ENCODE data around the gene WIPF1.
"Not testable (repeated sequence)": the region's sequence is repeated elsewhere in the genome, so short reads cannot be mapped to it uniquely, and the experiment has no call there.

Gene WIPF1

DNA sequence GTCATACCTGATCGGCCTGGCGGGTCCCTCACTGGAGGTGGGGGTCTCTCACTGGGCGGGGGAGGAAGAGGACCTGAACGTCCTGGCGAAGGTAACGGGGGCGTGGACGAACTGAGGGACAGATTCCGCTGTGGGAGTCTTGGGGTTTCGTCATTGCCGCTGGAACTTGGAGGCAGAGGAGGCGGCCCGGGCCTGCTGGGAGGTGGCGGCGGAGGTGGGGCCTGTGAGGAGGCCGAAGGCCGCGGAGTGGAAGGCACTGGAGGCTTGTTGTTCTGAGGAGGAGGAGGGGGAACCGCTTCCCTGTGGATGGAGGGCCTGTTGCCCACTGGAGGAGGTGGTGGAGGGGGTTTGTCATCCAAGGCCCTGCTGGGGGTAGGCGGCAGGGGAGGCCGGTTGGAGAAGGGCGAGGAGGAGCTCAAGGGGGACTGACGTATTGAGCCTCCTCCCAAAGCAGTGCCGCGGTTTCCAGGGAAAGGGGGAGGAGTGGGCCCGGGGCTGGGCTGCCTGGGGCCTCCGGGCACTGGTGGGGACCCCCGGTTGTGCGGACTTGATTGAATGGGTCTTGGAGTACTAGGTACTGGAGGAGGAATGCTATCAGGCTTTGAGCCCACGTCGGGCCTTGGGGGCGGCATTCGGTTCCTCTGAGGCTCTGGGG, 25.8 kb downstream of the WIPF1 start:
- no peak for DNase-seq (ENCODE audit: low read depth)

DNA sequence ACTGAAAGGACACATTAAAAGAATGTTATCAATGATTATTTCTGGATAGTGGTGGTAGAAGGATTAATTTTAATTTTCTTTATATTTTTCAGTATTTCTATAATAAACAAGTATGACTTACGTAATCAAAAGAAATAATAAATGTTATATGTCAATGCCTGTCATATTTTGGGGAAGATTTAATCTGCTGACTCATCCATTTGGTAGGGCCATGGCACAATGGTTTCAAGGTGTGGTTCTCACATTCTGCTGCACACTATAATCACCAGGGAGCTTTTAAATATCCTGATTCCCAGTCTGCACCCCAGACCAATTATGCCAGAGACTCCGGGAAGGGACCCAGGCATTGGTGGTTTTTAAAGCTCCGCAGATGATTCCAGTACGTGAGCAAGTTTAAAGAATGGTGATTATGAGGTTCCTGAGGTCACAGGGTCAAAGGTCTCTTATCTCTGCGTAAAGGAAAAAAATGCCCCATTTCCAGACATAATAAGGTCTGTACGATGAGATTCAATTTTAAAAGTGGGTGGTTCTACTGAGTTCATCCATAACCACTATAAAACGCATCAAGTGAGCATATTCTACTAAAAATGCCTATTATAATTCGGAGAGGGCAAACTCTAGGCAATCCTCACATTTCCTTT, 27.2 kb downstream of the WIPF1 start:
- no peak for DNase-seq (ENCODE audit: low read depth)

DNA sequence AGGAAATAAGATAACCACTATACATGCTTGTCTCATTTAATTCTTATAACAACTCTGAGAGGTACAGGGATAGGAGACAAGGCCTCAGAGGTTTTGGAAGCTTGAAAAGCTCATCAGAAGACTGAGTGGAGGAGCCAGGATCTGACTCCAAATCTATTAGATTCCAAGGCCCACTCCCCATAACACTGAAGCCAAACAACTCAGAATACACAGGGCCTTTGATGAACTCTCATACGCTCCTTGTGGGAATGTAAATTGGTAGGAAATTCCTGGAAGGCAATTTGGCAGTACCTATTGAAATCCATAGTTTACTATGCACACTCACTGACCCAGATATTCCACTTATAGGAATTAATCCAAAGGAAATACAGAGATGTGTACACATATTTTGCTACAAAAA, 27.9 kb downstream of the WIPF1 start:
- DNase-seq (ENCODE audit: low read depth) = no peak

DNA sequence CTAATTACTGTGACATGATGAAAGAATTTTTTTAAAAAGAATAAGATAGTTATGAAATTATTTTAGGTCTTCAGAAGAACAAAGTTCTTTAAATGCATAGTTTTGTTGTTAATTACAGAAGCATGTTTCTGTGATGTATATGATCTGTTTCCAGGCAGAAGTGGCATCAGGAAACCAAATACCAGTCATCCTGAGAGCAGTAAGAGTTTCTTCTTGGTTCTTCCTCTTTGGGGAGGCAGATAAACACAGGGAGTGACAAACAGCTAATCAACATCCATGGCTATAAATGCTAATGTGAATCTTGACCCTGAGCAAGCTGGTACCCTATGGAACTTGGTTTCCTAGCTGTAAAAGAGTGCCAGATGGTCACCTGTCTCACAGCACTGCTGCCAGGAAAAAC, 29.2 kb downstream of the WIPF1 start:
- no peak for DNase-seq (ENCODE audit: low read depth)

DNA sequence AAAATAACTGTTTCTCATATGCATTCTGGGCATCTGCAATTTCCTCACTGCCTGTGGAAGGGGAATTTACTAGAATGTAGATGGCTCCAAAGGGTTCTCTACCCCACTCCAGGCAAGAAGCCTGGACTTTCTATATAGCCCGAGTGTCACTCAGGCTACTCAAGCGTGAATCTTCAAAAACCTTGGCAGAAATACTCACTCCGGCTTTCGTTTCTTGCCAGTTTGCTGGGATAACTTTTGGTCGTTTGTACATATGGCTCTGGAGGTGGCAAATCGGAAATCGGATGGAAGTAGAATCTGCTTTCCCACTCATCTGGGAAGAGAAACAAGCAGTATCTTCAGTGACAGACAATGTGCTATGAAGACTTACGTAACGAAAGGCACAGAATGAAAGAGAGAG, 30.7 kb downstream of the WIPF1 start:
- DNase-seq (ENCODE audit: low read depth) = no peak

DNA sequence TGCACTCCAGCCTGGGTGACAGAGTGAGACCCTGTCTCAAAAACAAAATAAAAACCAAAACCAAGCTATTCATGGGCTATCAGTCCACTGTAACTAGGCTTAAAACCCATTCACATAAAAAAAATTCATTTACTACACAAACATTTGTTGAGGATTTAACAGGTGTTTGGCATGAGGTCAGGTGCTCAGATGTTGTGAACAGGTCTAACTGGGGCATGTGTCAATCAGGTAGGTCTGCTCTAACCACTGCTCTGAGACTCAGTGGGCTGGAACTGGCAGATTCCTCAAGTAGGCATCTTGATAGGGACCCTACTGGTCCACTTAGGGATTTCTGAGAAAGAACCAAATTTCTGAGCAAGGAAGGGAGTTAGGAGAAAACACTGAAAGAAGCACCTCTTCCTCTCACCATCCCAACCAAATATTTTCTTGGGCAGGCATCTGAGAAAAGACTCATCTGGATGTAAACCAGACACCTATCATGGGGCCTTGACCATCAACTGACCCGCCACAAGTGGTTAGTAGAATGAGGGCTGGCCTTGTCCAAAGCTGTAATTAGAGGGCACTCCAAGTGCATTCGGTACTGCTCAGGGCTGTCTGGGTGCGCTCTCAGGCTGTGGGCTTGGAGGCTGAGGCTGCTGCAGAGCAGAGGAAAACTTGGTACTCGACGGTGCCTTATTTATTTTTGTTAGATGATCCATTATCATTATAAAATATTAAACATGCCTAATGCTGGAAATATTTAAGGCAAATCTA, 33.9 kb downstream of the WIPF1 start:
- no peak for DNase-seq (ENCODE audit: low read depth)

DNA sequence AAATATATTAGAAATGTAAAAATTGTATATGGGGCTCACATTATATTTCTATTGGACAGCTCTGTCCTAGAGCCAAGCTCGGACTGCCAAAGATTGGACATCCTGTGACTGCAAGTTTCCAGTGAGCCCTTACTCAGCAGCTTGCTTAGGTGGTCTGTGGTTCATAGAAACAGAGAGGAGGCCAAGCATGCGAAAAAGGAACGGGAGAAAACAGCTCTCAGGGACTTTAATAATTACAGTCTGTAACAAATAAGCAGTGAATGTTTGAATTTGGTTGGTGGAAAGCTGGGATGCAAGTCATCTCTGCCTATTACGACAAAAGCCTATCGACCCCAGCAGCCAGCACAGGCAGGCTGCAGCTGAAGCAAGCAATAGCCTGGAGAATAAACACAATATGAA, 35.6 kb downstream of the WIPF1 start:
- DNase-seq (ENCODE audit: low read depth) = no peak

DNA sequence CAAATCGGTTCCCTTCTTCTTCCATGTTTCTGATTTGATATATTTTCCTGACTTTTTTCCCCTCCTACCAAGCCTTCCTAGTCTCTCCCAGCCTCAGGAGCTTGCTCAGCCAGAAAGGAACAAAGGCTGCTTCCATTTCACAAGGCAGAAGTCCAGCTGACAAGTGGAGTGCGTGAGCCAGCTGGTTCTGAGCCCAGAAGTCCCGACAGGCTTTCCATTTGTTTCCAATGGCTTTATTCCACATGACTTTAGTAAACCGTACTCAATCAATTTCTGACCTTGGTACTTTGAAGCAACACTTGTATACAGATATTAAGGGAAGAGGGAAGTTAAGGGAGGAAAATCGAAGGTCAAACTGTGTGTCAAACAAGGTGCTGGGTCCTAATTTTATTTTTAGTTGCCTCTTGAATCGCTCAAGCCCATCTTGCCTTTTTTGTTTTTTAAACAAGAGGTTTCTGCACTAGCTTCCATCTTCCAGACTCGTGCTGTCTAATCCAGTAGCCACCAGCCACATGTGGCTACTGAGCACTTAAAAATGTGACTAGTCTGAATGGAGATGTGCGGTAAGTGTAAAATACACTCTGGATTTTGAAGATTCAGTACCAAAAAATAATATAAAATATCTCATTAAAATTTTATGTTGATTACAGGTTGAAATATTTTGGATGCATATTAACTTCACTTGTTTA, 36.2 kb downstream of the WIPF1 start:
- DNase-seq (ENCODE audit: low read depth) = no peak

DNA sequence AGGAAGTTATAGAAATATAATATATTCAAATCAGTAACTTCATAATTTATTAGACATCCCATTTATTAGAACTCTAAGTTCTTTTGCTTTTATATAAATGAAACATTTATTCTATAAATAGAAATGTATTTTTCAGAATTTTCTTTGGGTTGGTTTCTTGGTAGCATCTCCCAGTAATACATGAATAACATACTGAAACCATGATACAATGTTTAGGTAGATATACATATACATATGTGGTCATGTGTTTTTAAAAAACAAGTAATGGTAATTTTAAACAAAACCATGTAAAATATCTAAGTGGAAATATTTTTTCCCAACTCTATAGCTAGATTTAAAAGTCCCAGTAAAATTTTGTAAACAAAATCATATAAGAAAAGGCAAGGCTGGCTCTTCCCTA, 36.9 kb downstream of the WIPF1 start:
- no peak for DNase-seq (ENCODE audit: low read depth)

DNA sequence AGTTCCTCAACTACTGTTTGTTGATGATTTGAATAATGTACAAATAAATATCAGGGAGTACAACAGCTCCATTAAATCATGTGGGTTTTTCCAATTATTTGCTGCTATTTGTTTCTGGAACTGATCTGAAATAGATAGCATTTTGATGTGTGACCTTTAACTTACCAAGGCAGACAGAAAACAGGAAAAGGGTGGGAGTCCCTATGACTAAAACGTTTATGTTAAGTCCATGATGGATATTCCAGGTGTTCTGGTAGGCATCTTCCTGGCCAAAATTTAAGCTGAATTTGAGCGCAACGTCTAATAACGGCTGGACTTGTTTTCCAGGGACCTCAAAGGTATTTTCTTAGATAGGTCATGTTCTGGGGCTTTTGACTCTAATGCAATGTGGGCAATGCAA, 41.6 kb downstream of the WIPF1 start:
- no peak for DNase-seq (ENCODE audit: low read depth)

DNA sequence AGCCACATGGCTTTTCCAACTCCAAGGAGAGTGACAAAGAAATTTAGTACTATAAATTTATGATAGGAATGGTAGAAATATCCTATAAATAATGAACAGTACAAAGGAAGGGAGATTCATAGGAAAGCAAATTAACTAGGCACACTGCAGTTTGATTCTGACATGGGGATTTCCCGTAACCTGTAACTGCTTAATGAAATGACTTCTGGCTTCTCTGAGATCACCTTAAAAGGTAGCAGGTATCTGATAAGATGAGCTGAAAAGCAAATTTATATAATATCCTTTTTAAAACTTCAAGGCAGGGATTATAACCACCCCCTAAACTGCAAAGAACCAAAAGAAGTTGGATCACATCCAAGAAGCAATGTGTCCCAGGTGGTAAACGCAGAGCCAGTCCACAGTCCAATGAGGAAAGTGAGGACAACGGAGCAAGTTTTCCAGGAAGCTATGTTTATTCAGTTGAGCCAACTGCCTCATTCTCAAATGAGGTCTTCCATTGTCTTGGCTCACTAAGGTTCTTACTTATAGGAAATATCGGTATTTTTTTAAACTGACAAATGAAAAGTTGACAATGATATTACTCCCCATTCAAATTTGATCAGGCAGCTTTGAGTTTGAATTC, 43.0 kb downstream of the WIPF1 start:
- DNase-seq (ENCODE audit: low read depth) = no peak

DNA sequence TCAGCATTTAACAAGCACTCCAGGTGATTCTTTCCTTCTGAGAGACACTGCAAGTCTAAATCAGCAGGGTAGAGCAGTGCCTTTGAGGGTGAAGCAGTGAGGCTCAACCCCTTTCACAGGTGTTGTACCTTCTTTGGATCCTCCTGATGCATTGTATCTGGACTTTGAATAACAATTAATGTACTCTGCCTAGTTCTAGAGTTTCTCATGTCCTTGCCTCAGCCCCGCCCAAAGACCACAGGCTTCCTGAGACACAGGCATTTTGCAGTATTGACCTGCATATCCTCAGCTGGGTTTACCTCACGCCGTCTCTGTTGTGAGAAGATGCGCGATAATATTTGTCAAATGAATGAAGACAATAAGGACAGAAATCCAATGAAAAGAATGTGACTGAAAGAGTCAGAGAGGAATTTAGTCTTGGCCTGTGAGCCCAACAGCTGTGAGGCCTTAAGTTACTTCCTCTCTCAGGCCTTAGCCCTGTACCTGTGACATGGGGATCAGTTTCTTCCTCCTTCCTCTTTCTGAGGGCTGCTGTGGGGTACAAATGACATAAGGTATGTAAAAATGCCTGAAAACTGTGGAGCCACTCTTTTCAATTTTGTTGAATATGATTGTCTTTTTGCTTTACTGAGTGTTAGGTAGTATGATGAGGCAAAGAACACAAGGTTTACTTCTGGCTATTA, 43.7 kb downstream of the WIPF1 start:
- no peak for DNase-seq (ENCODE audit: low read depth)

DNA sequence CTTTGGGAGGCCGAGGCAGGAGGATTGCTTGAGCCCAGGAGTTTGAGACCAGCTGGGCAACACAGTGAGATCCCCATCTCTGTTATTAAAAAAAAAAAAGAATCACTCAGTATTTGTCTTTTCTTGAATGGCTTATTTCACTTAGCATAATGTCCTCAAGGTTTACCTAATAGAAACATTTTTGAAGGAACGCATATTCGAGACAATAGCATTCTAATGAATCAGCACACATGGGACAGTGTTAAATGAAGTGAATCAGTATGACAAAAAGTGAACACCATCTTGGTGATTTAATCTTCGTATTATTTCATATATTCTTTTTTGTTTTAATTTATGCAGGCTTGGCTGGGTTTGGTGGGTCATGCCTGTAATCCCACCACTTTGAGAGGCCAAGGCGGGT, 44.7 kb downstream of the WIPF1 start:
- no peak for DNase-seq (ENCODE audit: low read depth)

DNA sequence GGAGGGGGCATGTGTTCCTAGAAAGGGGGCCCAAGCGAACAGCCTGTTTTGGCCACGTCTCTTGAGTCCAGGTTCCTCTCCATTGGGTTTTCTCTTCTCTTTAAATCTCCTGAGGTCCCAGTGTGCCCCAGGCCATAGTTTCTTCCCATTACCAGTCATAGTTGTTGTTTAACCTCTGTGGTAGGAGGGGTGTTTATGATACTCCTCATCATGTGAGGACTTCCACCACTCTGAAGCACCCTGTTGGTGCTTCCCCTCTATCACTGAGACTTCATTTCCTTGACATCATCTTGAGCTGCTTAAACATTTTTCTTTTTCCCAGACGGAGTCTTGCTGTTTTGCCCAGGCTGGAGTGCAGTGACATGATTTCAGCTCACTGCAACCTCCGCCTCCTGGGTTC, 45.9 kb downstream of the WIPF1 start:
- DNase-seq (ENCODE audit: low read depth) = no peak

DNA sequence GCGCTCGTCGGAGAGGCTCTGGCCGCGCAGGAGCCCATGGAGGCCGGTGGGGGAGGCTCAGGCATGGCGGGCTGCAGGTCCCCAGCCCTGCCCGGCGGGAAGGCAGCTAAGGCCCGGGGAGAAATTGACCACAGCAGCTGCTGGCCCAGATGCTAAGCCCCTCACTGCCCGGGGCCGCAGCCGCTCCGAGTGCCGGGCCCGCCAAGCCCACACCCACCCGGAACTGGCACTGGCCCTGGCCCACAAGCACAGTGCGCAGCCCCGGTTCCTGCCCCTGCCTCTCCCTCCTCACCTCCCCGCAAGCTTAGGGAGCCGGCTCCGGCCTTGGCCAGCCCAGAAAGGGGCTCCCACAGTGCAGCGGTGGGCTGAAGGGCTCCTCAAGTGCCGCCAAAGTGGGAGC, 49.0 kb downstream of the WIPF1 start:
- DNase-seq (ENCODE audit: low read depth) = not testable (repeated sequence)

DNA sequence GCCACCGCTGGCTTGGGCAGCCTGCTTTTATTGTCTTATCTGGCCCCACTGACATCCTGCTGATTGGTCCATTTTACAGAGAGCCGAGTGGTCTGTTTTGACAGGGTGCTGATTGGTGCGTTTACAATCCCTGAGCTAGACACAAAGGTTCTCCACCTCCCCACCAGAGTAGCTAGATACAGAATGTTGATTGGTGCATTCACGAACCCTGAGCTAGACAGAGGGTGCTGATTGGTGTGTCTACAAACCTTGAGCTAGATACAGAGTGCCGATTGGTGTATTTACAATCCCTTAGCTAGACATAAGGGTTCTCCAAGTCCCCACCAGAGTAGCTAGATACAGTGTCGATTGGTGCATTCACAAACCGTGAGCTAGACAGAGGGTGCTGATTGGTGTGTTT, 49.6 kb downstream of the WIPF1 start:
- not testable (repeated sequence) for DNase-seq (ENCODE audit: low read depth)

DNA sequence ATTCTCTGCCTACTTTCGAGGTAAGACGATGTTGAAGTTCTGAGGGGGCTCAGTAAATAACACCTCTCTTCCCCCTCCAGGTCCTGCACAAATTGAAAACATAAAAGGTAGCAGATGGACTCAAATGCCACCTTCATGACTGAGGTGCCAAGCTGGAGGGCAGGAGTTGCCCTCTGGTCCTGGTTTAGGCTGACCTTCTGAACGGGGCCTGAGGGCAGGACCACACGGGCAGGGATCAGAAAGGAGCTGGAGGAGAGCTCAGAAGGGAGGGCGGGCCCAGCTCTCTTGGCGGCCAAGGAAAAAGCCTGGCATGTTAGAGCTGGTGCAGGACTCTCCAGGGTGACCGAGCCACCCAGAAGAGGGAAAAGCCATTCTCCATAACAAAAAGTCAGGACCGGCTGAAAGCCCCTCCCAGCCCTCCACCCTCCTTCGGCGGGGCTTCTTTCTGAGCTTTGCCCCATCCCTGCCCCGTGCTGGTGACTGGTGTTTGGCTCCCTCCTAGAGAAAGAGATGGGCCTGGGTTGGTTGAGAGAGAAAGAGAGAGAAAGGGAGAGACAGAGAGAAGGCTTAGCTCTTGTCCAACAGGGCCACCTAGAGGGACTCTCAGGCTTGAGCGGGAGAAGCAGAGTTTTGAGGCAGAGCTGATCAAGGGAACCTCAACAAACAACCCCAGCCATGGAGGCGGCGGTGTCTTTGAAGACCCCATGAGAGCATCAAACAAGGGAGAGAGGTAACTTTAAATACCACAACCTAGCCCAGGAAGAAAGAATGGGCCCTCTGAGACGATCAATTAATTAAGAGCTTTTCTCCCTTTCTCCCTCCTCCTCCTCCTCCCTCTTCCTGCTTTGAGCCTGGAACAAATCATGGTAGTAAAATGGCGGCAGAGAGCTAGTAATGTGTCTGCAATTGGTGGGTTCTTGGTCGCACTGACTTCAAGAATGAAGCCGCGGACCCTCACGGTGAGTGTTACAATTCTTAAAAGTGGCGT, 50.8 kb downstream of the WIPF1 start:
- DNase-seq (ENCODE audit: low read depth) = no peak

DNA sequence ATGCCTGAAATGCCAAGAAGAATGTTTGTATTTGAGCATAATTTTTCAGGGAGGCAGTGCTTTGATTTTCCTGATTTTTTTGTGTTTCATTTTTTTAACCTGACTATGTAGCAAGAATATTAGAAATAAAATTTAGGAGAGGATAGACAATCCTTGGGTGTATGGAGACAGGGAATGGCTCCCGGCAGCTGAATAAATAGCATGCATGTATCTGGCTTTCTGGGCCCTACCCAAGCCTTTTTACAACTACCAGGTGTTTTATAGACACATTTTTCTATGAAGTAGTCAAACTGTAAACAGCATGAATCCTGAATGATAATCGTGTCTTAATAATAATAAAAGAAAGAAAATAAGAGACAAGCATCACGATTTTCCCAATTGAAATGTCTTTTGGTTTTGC, 52.4 kb downstream of the WIPF1 start:
- no peak for DNase-seq (ENCODE audit: low read depth)

DNA sequence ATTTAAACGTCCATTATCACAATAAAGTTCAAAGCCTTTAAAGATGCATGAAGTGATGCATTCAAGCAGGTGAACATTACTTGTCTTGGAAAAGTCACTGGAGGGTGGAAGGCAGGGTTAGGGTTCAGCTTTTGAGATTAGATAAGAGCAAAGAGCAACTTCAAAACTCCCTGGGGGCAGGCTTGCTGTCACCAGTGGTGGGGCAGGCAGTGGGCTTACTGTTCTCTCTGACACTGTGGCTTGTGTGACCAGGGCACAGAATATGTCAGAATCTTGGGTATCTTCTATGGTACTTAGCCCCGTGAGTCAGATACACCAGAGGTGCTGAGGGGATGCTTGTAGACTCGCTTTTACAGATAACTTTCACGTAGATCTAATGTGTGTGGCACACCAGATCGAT, 52.8 kb downstream of the WIPF1 start:
- no peak for DNase-seq (ENCODE audit: low read depth)

DNA sequence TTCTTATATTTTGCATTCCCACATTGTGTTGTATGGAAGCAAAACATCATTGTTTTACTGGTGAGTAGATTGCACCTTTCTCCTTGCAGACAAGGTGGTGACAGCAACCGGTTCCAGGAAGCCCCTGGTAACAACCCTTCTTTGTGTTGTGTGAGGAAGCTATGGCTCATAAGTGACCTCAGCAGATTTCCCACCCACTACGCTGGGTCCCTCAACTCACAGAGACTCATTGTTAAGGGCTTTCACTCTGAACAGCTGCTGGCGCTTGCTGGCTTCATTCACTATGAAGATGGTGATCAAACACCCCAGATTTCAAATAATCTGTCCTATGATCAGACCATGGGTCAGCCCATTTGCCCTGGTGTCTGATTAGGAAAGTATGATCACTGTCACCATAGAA, 53.4 kb downstream of the WIPF1 start:
- DNase-seq (ENCODE audit: low read depth) = no peak

DNA sequence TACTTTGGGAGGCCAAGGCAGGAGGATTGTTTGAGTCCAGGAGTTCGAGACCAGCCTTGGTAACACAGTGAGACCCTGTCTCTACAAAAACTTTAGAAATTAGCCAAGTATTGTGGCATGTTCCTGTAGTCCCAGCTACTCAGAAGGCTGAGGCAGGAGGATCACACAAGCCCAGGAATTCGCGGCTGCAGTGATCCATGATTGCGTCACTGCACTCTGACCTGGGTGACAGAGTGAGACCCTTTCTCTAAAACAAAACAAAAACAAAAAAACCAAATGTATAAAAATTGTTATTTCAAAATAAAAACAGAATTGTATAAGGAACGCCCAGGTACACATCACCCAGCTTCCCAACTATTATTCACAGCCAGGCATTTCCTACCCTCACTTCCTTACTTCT, 56.7 kb downstream of the WIPF1 start:
- DNase-seq (ENCODE audit: low read depth) = no peak
